ENCODE data around the gene LRIG3.
"Not testable (repeated sequence)": the region's sequence is repeated elsewhere in the genome, so short reads cannot be mapped to it uniquely, and the experiment has no call there.

The LRIG3 gene

GRCh38 chr12:58858030-58858429 is 62.3 kb downstream of the LRIG3 start:
- no peaks in the 10 kb centered on the region for H3K36me3 ChIP-seq
- intact Hi-C loops (cut with DNase I; ENCODE audit: low total_unique reads): no loop called here
- DNase-seq: no peak
- no peaks in the 10 kb centered on the region for H3K9me3 ChIP-seq
- H3K4me3 ChIP-seq: no peak overlapping the region
- no peaks in the 10 kb centered on the region for H3K27me3 ChIP-seq
- no peak overlapping the region for H3K27ac ChIP-seq
- no peaks in the 10 kb centered on the region for H3K4me1 ChIP-seq
- TF ChIP-seq CTCF (IDR thresholded peaks at IDR 0.05): no peak

- H3K27ac ChIP-seq; H3K36me3 ChIP-seq; intact Hi-C loops (cut with DNase I; ENCODE audit: low total_unique reads); DNase-seq; H3K9me3 ChIP-seq; H3K27me3 ChIP-seq; H3K4me3 ChIP-seq; H3K4me1 ChIP-seq: not testable (repeated sequence)
These were observed 63.1 kb downstream of the LRIG3 start for GRCh38 chr12:58857206-58857605.

- H3K4me1 ChIP-seq; H3K36me3 ChIP-seq; H3K4me3 ChIP-seq; H3K27ac ChIP-seq; H3K27me3 ChIP-seq; H3K9me3 ChIP-seq; DNase-seq; intact Hi-C loops (cut with DNase I; ENCODE audit: low total_unique reads): not testable (repeated sequence)
These were observed 64.7 kb downstream of the LRIG3 start for GRCh38 chr12:58855630-58856029.

- Histone ChIP-seq H3K36me3 (no peaks in the 10 kb centered on the region), H3K4me1 (peaks cover 0 to 6% (median 0%) of the 10 kb centered on the region in 4 donors), H3K9me3 (no peaks in the 10 kb centered on the region), H3K27ac (no peak overlapping the region), H3K4me3 (no peak overlapping the region), H3K27me3 (no peaks in the 10 kb centered on the region)
- TF ChIP-seq CTCF (IDR thresholded peaks at IDR 0.05): no peak
- DNase-seq: no peak
- intact Hi-C loops (cut with DNase I; ENCODE audit: low total_unique reads): no loop called here
These were observed 69.5 kb downstream of the LRIG3 start for GRCh38 chr12:58850826-58851225.

GRCh38 chr12:58847901-58848600 is 72.3 kb downstream of the LRIG3 start:
- Histone ChIP-seq H3K4me1 (peaks cover 0 to 6% (median 0%) of the 10 kb centered on the region in 4 donors), H3K36me3 (no peaks in the 10 kb centered on the region), H3K27me3 (no peaks in the 10 kb centered on the region), H3K27ac (no peak overlapping the region), H3K4me3 (no peak overlapping the region), H3K9me3 (no peaks in the 10 kb centered on the region)
- intact Hi-C loops (cut with DNase I; ENCODE audit: low total_unique reads): no loop called here
- no peak for DNase-seq
- no peak for TF ChIP-seq CTCF (IDR thresholded peaks at IDR 0.05)

- Histone ChIP-seq H3K27ac (no peak overlapping the region), H3K9me3 (peaks cover 0 to 7% (median 0%) of the 10 kb centered on the region in 3 donors), H3K4me3 (no peak overlapping the region), H3K27me3 (peaks cover 0 to 2% of the 10 kb centered on the region in 2 donors), H3K4me1 (peaks cover 0 to 6% (median 0%) of the 10 kb centered on the region in 4 donors), H3K36me3 (no peaks in the 10 kb centered on the region)
- intact Hi-C loops (cut with DNase I; ENCODE audit: low total_unique reads): no loop called here
- no peak for DNase-seq
- TF ChIP-seq CTCF (IDR thresholded peaks at IDR 0.05): no peak
These were observed 76.1 kb downstream of the LRIG3 start for GRCh38 chr12:58844161-58844560.
